ENCODE results near the gene MEF2C. TPM values are rescaled to one million over a fixed set of nuclear protein-coding genes. Genes with fewer than 3 reads are reported as not detected.

The MEF2C gene
- total RNA-seq, 4 donors from 2014 or later = 17.3 to 58.0 (median 23.5) TPM

GRCh38 chr5:88761269-88761850, 121.6 kb downstream of the MEF2C start:
- no peak overlapping the region for H3K27ac ChIP-seq
- no peaks in the 10 kb centered on the region for H3K9me3 ChIP-seq
- no peak overlapping the region for H3K4me3 ChIP-seq
- H3K27me3 ChIP-seq = no peaks in the 10 kb centered on the region
- in situ Hi-C loops (cut with MboI; ENCODE audit: low pct_ligation_motif_present in 1 of 4, low pct_unique_long_range_greater_than_20kb in 1 of 4, low sequenced_read_pairs in 3 of 4) = no loop called here
- H3K36me3 ChIP-seq = no peaks in the 10 kb centered on the region
- 76 to 85% methylated on average over 8 of the region's 8 CpGs for WGBS, 2 donors (ENCODE audit: low coverage in 1 of 2)
- no peak for DNase-seq
- H3K4me1 ChIP-seq = no peaks in the 10 kb centered on the region
- intact Hi-C loops (cut with DNase I; ENCODE audit: low total_unique reads) = no loop called here
- TF ChIP-seq POLR2AphosphoS5 (IDR thresholded peaks at IDR 0.05) (no peak), POLR2A (IDR thresholded peaks at IDR 0.05) (no peak), EP300 (IDR thresholded peaks at IDR 0.05; ENCODE audit: low read depth) (no peak)

GRCh38 chr5:88760527-88760926, 122.5 kb downstream of the MEF2C start:
- H3K36me3 ChIP-seq = no peaks in the 10 kb centered on the region
- TF ChIP-seq CTCF (IDR thresholded peaks at IDR 0.05) = no peak
- no peaks in the 10 kb centered on the region for H3K27me3 ChIP-seq
- no peaks in the 10 kb centered on the region for H3K4me1 ChIP-seq
- DNase-seq = no peak
- 48 to 49% methylated on average over 4 of the region's 4 CpGs for WGBS, 2 donors (ENCODE audit: low coverage in 1 of 2)
- H3K4me3 ChIP-seq = no peak overlapping the region
- in situ Hi-C loops (cut with MboI; ENCODE audit: low pct_ligation_motif_present in 1 of 4, low pct_unique_long_range_greater_than_20kb in 1 of 4, low sequenced_read_pairs in 3 of 4) = no loop called here
- intact Hi-C loops (cut with DNase I; ENCODE audit: low total_unique reads) = no loop called here
- no peak overlapping the region for H3K27ac ChIP-seq
- no peaks in the 10 kb centered on the region for H3K9me3 ChIP-seq

GRCh38 chr5:88758591-88758990, 124.4 kb downstream of the MEF2C start:
- intact Hi-C loops (cut with DNase I; ENCODE audit: low total_unique reads) (no loop called here), in situ Hi-C loops (cut with MboI; ENCODE audit: low pct_ligation_motif_present in 1 of 4, low pct_unique_long_range_greater_than_20kb in 1 of 4, low sequenced_read_pairs in 3 of 4) (no loop called here)
- 80 to 87% methylated on average over 4 to 6 of the region's 6 CpGs for WGBS, 2 donors (ENCODE audit: low coverage in 1 of 2)
- no peaks in the 10 kb centered on the region for H3K27me3 ChIP-seq
- H3K36me3 ChIP-seq = no peaks in the 10 kb centered on the region
- H3K27ac ChIP-seq = no peak overlapping the region
- H3K9me3 ChIP-seq = no peaks in the 10 kb centered on the region
- DNase-seq = no peak
- H3K4me3 ChIP-seq = no peak overlapping the region
- TF ChIP-seq CTCF (IDR thresholded peaks at IDR 0.05) (no peak), POLR2AphosphoS5 (IDR thresholded peaks at IDR 0.05) (no peak), POLR2A (IDR thresholded peaks at IDR 0.05) (no peak), EP300 (IDR thresholded peaks at IDR 0.05; ENCODE audit: low read depth) (no peak)
- no peaks in the 10 kb centered on the region for H3K4me1 ChIP-seq

GRCh38 chr5:88758184-88758583, 124.8 kb downstream of the MEF2C start:
- H3K4me3 ChIP-seq = no peak overlapping the region
- no peaks in the 10 kb centered on the region for H3K4me1 ChIP-seq
- DNase-seq = no peak
- intact Hi-C loops (cut with DNase I; ENCODE audit: low total_unique reads) = no loop called here
- WGBS, 2 donors (ENCODE audit: low coverage in 1 of 2) = 83 to 91% methylated on average over 5 of the region's 5 CpGs
- H3K36me3 ChIP-seq = no peaks in the 10 kb centered on the region
- TF ChIP-seq EP300 (IDR thresholded peaks at IDR 0.05; ENCODE audit: low read depth) = no peak
- no peak for TF ChIP-seq POLR2A (IDR thresholded peaks at IDR 0.05)
- TF ChIP-seq CTCF (IDR thresholded peaks at IDR 0.05) = no peak
- no peak for TF ChIP-seq POLR2AphosphoS5 (IDR thresholded peaks at IDR 0.05)
- no peaks in the 10 kb centered on the region for H3K9me3 ChIP-seq
- H3K27me3 ChIP-seq = no peaks in the 10 kb centered on the region
- in situ Hi-C loops (cut with MboI; ENCODE audit: low pct_ligation_motif_present in 1 of 4, low pct_unique_long_range_greater_than_20kb in 1 of 4, low sequenced_read_pairs in 3 of 4) = no loop called here
- H3K27ac ChIP-seq = no peak overlapping the region

GRCh38 chr5:88756953-88757352, 126.0 kb downstream of the MEF2C start:
- intact Hi-C loops (cut with DNase I; ENCODE audit: low total_unique reads) (no loop called here), in situ Hi-C loops (cut with MboI; ENCODE audit: low pct_ligation_motif_present in 1 of 4, low pct_unique_long_range_greater_than_20kb in 1 of 4, low sequenced_read_pairs in 3 of 4) (no loop called here)
- Histone ChIP-seq H3K4me1 (no peaks in the 10 kb centered on the region), H3K27ac (no peak overlapping the region), H3K27me3 (no peaks in the 10 kb centered on the region), H3K36me3 (no peaks in the 10 kb centered on the region), H3K9me3 (no peaks in the 10 kb centered on the region), H3K4me3 (no peak overlapping the region)
- no peak for TF ChIP-seq CTCF (IDR thresholded peaks at IDR 0.05)
- TF ChIP-seq POLR2AphosphoS5 (IDR thresholded peaks at IDR 0.05) = no peak
- TF ChIP-seq POLR2A (IDR thresholded peaks at IDR 0.05) = no peak
- no peak for TF ChIP-seq EP300 (IDR thresholded peaks at IDR 0.05; ENCODE audit: low read depth)
- no peak for DNase-seq
- WGBS, 2 donors (ENCODE audit: low coverage in 1 of 2) = 75% methylated on average over 3 of the region's 3 CpGs; no CpG with 5 or more reads in 1 of the 2 donors
